ENCODE results near the gene MFSD6. TPM values are rescaled to one million over a fixed set of nuclear protein-coding genes. Genes with fewer than 3 reads are reported as not detected.
"Not testable (repeated sequence)": the region's sequence is repeated elsewhere in the genome, so short reads cannot be mapped to it uniquely, and the experiment has no call there.

The MFSD6 gene
- total RNA-seq = 55.8 TPM
- long read RNA-seq, full-length matches to known transcripts = 41 of 118 reads
- long read RNA-seq, partial matches to known transcripts = 7 of 118 reads
- long read RNA-seq, other reads (novel, unspliced or antisense) = 70 of 118 reads

GRCh38 chr2:190407662-190408537, at the start of gene MFSD6:
Gene MFSD6, plus strand, starts transcription at chr2:190408355. Its CDS starts 27,675 bp downstream, at chr2:190436030.
- intact Hi-C loops (cut with DNase I) = no loop called here
- peaks cover 27% of the 10 kb centered on the region for H3K4me1 ChIP-seq
- H3K36me3 ChIP-seq = no peaks in the 10 kb centered on the region
- no peaks in the 10 kb centered on the region for H3K27me3 ChIP-seq
- H3K27ac ChIP-seq = peak within 1 kb of the TSS; percentile 90
- H3K4me3 ChIP-seq = peak within 1 kb of the TSS; percentile 73
- DNase-seq = peak; percentile 89
- no peaks in the 10 kb centered on the region for H3K9me3 ChIP-seq
- peak; percentile 89 for ATAC-seq
- TF ChIP-seq, protein P1, sequence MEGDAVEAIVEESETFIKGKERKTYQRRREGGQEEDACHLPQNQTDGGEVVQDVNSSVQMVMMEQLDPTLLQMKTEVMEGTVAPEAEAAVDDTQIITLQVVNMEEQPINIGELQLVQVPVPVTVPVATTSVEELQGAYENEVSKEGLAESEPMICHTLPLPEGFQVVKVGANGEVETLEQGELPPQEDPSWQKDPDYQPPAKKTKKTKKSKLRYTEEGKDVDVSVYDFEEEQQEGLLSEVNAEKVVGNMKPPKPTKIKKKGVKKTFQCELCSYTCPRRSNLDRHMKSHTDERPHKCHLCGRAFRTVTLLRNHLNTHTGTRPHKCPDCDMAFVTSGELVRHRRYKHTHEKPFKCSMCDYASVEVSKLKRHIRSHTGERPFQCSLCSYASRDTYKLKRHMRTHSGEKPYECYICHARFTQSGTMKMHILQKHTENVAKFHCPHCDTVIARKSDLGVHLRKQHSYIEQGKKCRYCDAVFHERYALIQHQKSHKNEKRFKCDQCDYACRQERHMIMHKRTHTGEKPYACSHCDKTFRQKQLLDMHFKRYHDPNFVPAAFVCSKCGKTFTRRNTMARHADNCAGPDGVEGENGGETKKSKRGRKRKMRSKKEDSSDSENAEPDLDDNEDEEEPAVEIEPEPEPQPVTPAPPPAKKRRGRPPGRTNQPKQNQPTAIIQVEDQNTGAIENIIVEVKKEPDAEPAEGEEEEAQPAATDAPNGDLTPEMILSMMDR (IDR thresholded peaks at IDR 0.05) = no peak

- Histone ChIP-seq H3K27ac (peak overlapping the region; percentile 65), H3K4me1 (peaks cover 39% of the 10 kb centered on the region)
- H3K27me3 ChIP-seq; intact Hi-C loops (cut with DNase I); H3K4me3 ChIP-seq; DNase-seq; H3K36me3 ChIP-seq; H3K9me3 ChIP-seq: not testable (repeated sequence)
- peak; percentile 39 for ATAC-seq
Observed at GRCh38 chr2:190358655-190359448, 49.3 kb upstream of the MFSD6 start.

DNA sequence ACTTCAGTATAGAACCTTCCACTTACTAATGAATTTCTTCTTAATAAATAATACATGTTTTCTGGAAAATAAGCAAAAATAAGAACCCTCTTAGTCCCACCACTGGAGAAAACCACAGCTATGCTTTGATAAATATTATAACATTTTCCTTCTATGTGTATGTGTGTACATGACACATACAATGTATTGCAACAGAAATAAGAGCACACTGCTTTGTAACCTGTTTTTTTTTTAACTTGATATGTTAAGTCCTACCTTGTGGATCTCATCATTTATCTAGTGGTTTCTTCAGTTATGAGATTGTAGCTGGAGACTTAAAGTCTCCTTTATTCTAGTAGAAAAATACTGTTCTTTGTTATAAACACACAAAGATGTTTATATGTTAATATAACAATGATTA, 47.6 kb upstream of the MFSD6 start:
- TF ChIP-seq, protein P1 (IDR thresholded peaks at IDR 0.05) = no peak
- ATAC-seq = no peak

GRCh38 chr2:190360965-190361364, 47.2 kb upstream of the MFSD6 start:
- peaks cover 8% of the 10 kb centered on the region for H3K36me3 ChIP-seq
- peaks cover 36% of the 10 kb centered on the region for H3K4me1 ChIP-seq
- no peak overlapping the region for H3K4me3 ChIP-seq
- ATAC-seq (no peak), DNase-seq (no peak)
- TF ChIP-seq, protein P1 (IDR thresholded peaks at IDR 0.05) = no peak
- H3K27me3 ChIP-seq = no peaks in the 10 kb centered on the region
- no peaks in the 10 kb centered on the region for H3K9me3 ChIP-seq
- intact Hi-C loops (cut with DNase I) = no loop called here
- no peak overlapping the region for H3K27ac ChIP-seq

More for the DNA sequence above, 47.6 kb upstream of the MFSD6 start:
- intact Hi-C loops (cut with DNase I) = no loop called here
- DNase-seq = no peak
- Histone ChIP-seq H3K4me3 (peak overlapping the region; percentile 31), H3K36me3 (peaks cover 8% of the 10 kb centered on the region), H3K9me3 (no peaks in the 10 kb centered on the region), H3K27me3 (no peaks in the 10 kb centered on the region), H3K4me1 (peaks cover 39% of the 10 kb centered on the region), H3K27ac (peak overlapping the region; percentile 65)

DNA sequence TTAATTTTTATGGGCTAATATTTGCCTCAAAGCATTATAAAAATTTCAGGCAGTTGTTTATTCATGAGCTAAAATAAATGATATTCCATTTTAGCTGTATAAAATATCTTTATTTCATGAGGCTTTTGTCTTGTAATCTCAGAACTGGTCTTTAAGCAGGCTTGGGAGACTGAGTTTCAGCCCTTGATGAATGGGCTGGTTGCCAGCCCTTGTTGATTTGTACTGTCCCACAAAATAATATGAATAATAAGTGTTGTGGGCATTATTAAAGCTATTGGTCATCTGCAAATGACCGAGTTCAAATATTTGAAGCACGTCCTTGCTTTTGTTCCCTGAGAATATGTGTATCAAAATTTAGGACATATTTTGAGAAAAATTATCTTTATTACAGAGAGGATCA, 46.6 kb upstream of the MFSD6 start:
- TF ChIP-seq, protein P1 (IDR thresholded peaks at IDR 0.05) = no peak
- intact Hi-C loops (cut with DNase I) = no loop called here
- Histone ChIP-seq H3K36me3 (peaks cover 8% of the 10 kb centered on the region), H3K4me1 (peaks cover 30% of the 10 kb centered on the region), H3K9me3 (no peaks in the 10 kb centered on the region), H3K27ac (no peak overlapping the region), H3K4me3 (no peak overlapping the region), H3K27me3 (no peaks in the 10 kb centered on the region)
- ATAC-seq (no peak), DNase-seq (no peak)
